Mesodermal cell (in vitro differentiated cells): ENCODE results near the gene CREBBP. TPM values are rescaled to one million over a fixed set of nuclear protein-coding genes. Genes with fewer than 3 reads are reported as not detected.
A peak's percentile ranks its signal among the peaks of the same experiment; 100 is the strongest.
"Not testable (repeated sequence)": the region's sequence is repeated elsewhere in the genome, so short reads cannot be mapped to it uniquely, and the experiment has no call there.

Source experiments
- H3K27ac ChIP-seq: 2 replicates; pipeline ENCODE4 v1.7.0; 2013; ENCODE audit warnings: mild to moderate bottlenecking, low read depth, low read length, moderate library complexity; ENCODE audit not compliant: severe bottlenecking
- H3K36me3 ChIP-seq: 2 replicates; pipeline ENCODE4 v1.7.1; 2013; ENCODE audit warnings: mild to moderate bottlenecking, low read length, moderate library complexity; ENCODE audit not compliant: control insufficient read depth, insufficient read depth
- H3K4me1 ChIP-seq: one replicate; pipeline ENCODE4 v1.7.1; 2013; ENCODE audit warnings: mild to moderate bottlenecking, low read length; ENCODE audit not compliant: insufficient read depth, control insufficient read depth, poor library complexity, severe bottlenecking
- H3K4me3 ChIP-seq: 2 replicates; pipeline ENCODE4 v1.7.0; 2013; ENCODE audit warnings: low read length, control low read depth, mild to moderate bottlenecking; ENCODE audit not compliant: insufficient read depth, poor library complexity, severe bottlenecking; ENCODE audit errors: extremely low read depth
- H3K9me3 ChIP-seq: 2 replicates; pipeline ENCODE4 v1.7.1; 2013; ENCODE audit warnings: mild to moderate bottlenecking, low read length, moderate library complexity; ENCODE audit not compliant: control insufficient read depth
- WGBS, 2 experiments: methylation state at CpG; one replicate each; pipeline ENCODE4 v1.1.5; 2013; ENCODE audit warnings: missing lambda C conversion rate in 2 of 2; ENCODE audit not compliant: insufficient coverage in 2 of 2; 5-methylcytosine and 5-hydroxymethylcytosine counted together
- polyA plus RNA-seq, 2 experiments: library from polyadenylated mRNA; stranded (reverse); fragments of 50-300 nt; gene quantifications; one replicate each; pipeline ENCODE4 v1.2.3, GENCODE V29; 2013

The CREBBP gene
- polyA plus RNA-seq (2013, experiment 1 of 2), result 22.1 TPM
- 23.2 TPM for polyA plus RNA-seq (2013, experiment 2 of 2)

DNA sequence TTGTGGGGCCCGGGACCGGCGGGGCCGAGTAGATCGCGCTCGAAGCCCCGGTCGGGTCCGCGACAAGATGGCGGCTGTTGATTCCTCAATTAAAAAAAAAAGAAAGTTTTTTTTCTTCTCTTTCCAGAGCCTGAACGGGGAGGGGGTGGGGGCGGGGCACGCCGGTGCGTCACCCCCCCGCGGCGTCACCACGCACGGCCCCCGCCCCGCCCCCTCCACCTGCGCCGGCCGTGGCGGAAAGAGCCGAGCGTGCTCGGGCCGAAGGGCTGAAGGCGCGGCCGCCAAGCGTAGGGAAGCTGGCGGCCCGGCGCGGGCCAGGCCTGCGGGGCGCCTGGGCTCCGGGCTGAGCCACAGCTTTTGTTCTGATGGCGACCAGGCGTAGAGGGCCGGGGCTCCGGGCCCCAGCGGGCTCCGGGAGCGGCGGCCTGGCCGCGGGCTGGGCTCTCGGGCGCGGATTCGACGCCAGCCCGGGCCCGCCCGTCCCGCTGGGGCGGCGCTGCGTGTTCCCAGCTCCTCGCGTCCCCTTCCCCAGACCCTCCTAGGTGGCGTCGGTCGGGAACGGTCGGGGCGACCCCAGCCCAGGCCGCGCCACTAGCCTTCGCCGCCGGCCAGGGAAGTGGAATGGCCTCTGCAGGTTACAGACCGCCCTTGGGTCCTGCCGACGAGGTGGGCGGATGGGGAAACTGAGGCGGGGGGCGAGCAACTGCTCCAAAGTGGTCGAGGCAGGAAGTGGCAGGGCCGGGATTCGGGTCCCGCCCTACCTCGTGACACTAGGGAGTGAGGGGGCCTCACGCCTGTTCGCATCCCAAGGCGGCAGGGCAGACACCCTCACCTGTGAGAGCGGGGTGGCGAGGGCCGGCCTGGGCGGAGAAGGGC is at the start of gene CREBBP:
Gene CREBBP (minus strand): TSS at position 91 of the 876 bp plus-strand sequence. CDS start 797 bp downstream, outside the sequence.
- WGBS, 2 experiments, result 18 to 20% methylated on average over 53 to 67 of the region's 96 CpGs
- Histone ChIP-seq H3K36me3 (peaks cover 4% of the 10 kb centered on the region), H3K9me3 (no peaks in the 10 kb centered on the region), H3K4me3 (peak within 1 kb of the TSS; percentile 82), H3K27ac (peak within 1 kb of the TSS; percentile 75), H3K4me1 (peaks cover 3% of the 10 kb centered on the region)

DNA sequence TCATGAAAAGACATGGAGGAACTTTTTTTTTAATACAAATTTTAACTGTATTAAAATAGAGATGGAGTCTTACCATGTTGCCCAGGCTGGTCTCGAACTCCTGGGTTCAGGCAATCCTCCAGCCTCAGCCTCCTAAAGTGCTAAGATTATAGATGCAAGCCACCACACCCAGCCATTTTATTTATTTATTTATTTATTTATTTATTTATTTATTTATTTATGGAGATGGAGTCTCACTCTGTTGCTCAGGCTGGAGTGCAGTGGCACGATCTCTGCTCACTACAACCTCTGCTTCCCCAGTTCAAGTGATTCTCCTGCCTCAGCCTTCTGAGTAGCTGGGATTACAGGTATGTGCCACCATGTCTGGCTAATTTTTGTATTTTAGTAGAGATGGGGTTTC is 46.6 kb upstream of the CREBBP start:
- not testable (repeated sequence) for H3K4me1 ChIP-seq, H3K27ac ChIP-seq, H3K4me3 ChIP-seq, H3K9me3 ChIP-seq, H3K36me3 ChIP-seq
- WGBS, 2 experiments, result no CpG with 5 or more reads among the region's 2 CpGs

DNA sequence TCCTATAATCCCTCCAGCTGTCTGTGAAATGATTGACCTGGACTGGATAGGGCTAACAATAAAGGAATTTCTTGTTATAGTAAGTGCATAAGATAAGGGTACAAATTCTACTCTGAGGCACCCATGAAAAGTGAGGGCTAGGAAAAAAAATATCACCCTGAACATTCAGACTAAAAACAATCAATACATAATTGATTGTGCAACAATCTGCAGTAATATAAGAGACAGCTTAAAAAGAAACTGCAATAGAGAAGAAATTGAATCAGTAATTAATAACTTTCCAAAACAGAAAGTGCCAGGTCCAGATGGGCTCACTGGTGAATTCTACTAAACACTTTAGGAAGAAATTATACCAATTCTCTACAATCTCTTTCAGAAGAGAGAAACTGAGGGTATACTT is 44.2 kb upstream of the CREBBP start:
- Histone ChIP-seq H3K9me3 (peaks cover under 1% of the 10 kb centered on the region), H3K27ac (no peak overlapping the region), H3K4me3 (no peak overlapping the region), H3K4me1 (no peaks in the 10 kb centered on the region), H3K36me3 (no peaks in the 10 kb centered on the region)

DNA sequence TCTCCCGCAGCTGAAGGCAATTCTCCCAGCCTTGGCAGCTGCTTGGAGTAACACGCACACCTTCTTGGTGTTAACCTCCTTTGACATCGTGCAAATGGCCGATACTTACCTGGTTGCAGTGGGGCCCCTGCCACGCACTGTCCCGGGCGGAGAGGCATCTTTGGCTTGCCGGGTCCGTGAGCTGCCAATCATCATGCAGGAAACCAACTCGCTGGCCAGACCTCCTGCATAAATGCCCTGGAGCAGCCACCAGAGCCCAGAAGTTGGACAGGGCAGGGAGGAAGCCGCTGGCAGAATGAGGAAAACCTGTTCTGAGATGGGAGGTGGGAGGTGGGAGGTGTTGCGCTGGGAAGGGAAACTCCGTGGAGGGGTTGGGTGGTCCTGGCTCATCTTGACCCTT is 41.7 kb upstream of the CREBBP start:
- Histone ChIP-seq H3K4me1 (no peaks in the 10 kb centered on the region), H3K27ac (no peak overlapping the region), H3K36me3 (no peaks in the 10 kb centered on the region), H3K9me3 (peaks cover 10% of the 10 kb centered on the region), H3K4me3 (no peak overlapping the region)
- 74 to 75% methylated on average over 13 of the region's 13 CpGs for WGBS, 2 experiments

- H3K27ac ChIP-seq, result no peak overlapping the region
- H3K36me3 ChIP-seq, result no peaks in the 10 kb centered on the region
- H3K4me1 ChIP-seq, result no peaks in the 10 kb centered on the region
- WGBS, 2 experiments, result 79 to 82% methylated on average over 6 to 8 of the region's 8 CpGs
- H3K4me3 ChIP-seq, result no peak overlapping the region
- peaks cover 15% of the 10 kb centered on the region for H3K9me3 ChIP-seq
Observed at GRCh38 chr16:3920206-3920605, 39.7 kb upstream of the CREBBP start.

DNA sequence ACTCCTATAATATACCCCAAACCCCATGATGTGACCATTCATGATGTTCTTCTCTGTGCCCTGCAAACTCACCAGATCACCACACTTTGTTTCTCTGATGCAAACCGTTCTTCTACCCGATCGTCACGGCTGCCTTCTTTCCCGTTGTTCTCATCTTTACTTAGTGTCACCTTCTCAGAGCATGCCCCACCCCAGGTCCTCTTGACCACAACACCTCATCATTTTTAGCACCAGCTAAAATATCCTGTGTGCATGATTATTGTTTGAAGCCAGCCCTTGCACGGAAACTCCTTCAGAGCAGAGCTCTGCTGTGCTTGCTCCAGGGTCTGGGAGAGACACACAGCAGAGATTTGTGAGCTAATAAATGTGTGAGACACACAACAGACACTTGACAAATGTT is 38.9 kb upstream of the CREBBP start:
- Histone ChIP-seq H3K9me3 (peaks cover 15% of the 10 kb centered on the region), H3K4me3 (no peak overlapping the region), H3K36me3 (no peaks in the 10 kb centered on the region), H3K27ac (no peak overlapping the region), H3K4me1 (no peaks in the 10 kb centered on the region)
- 59 to 71% methylated on average over 5 of the region's 6 CpGs for WGBS, 2 experiments

DNA sequence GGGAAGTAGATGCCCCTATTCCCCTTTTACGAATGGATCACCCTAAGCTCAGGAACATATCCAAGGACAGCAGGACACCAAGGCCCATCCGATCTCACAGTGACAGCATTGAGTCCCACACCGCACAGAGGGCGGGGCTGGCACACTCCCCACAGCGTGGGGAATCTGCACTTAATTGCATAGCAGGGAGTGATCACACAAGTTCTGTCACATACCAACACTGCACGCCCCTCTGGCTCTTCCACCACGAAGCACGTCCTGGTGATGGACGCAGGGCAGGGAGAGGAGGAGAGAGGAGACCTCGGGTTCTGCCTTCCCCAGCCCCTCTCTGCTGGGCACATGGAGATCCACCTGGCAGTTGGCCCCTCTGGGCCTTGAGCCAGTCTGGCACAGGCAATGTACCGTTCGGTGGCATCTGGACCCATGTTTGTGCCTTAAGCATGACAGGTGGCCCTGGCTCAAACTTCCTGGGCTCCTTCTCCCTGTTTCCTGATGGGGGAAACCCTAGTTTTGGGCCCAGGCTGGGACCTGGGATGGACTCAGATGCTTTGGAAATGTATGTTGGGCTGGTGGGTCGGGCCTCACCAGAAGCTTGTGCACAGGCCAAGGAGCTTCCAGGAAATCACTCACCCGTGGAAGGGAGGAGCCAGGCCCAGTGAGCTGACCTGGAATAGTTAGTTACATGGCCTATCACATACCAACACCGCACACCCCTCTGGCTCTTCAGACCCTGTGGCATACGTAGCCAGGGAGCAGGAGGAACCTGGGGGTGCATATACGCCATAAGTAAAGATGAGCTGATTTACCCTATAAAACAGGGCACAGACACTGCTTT is 35.1 kb upstream of the CREBBP start:
- WGBS, 2 experiments, result 88 to 93% methylated on average over 9 to 14 of the region's 17 CpGs
- H3K27ac ChIP-seq, result no peak overlapping the region
- H3K9me3 ChIP-seq, result peaks cover 15% of the 10 kb centered on the region
- no peaks in the 10 kb centered on the region for H3K4me1 ChIP-seq
- no peaks in the 10 kb centered on the region for H3K36me3 ChIP-seq
- H3K4me3 ChIP-seq, result no peak overlapping the region

- no peaks in the 10 kb centered on the region for H3K4me1 ChIP-seq
- 89 to 96% methylated on average over 5 to 6 of the region's 6 CpGs for WGBS, 2 experiments
- H3K4me3 ChIP-seq, result no peak overlapping the region
- H3K27ac ChIP-seq, result no peak overlapping the region
- peaks cover 7% of the 10 kb centered on the region for H3K9me3 ChIP-seq
- H3K36me3 ChIP-seq, result no peaks in the 10 kb centered on the region
Observed at GRCh38 chr16:3912897-3913296, 32.4 kb upstream of the CREBBP start.

DNA sequence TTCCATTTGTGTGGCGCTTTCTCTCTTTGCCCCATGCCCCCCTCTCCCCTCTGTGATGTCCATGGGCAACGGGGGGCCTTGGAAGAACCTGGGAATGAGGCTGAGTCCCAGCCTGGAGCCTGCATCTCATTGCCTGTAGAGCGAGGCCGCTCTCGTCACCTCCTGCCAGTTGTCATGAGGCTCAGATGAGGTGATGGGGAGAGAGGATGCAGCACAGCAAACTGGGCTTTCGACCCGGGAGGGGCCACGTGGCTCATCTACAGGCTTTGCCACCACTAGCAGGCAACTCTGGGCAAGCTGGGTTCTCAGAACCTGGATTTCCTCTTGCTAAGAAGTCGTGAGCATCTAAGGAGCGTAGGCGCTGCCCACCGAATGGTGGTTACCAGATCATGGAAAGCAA is 31.9 kb upstream of the CREBBP start:
- WGBS, 2 experiments, result 91% methylated on average over 10 to 11 of the region's 12 CpGs
- H3K4me3 ChIP-seq, result no peak overlapping the region
- H3K36me3 ChIP-seq, result no peaks in the 10 kb centered on the region
- peaks cover 6% of the 10 kb centered on the region for H3K9me3 ChIP-seq
- no peaks in the 10 kb centered on the region for H3K4me1 ChIP-seq
- H3K27ac ChIP-seq, result no peak overlapping the region

DNA sequence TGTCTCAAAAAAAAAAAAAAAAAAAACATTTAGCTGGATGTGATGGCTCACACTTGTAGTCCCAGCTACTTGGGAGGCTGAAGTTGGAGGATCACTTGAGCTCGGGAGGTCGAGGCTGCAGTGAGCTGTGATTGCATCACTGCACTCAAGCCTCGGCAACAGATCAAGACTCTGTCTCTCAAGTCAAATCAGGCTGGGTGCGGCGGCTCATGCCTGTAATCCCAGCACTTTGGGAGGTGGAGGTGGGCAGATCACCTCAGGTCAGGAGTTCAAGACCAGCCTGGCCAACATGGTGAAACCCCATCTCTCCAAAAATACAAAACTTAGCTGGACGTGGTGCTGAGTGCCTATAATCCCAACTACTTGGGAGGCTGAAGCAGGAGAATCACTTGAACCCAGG is 31.2 kb upstream of the CREBBP start:
- not testable (repeated sequence) for H3K9me3 ChIP-seq, H3K27ac ChIP-seq, H3K4me1 ChIP-seq, H3K4me3 ChIP-seq, H3K36me3 ChIP-seq
- WGBS, 2 experiments, result 93 to 100% methylated on average over 2 of the region's 6 CpGs
